HepG2 (cell line): ENCODE measurements around the gene CHST4. TPM values are rescaled to one million over a fixed set of nuclear protein-coding genes. Genes with fewer than 3 reads are reported as not detected.
A peak's percentile ranks its signal among the peaks of the same experiment; 100 is the strongest.

Source experiments
- ATF2 ChIP-seq: sonication (generic); formaldehyde crosslinking; IDR thresholded peaks from 2 replicates; pipeline ENCODE4 v1.4.0; 2020; ENCODE audit warnings: missing genetic modification reagents
- CAMTA2 ChIP-seq: sonication (generic); formaldehyde crosslinking; IDR thresholded peaks from 2 replicates; pipeline ENCODE4 v1.4.0; 2020; ENCODE audit warnings: mild to moderate bottlenecking, missing genetic modification reagents, borderline replicate concordance
- FOXA1 ChIP-seq, 2 experiments: fragments of 450-650 bp in 1 of 2; sonication (generic) in 1 of 2; formaldehyde crosslinking in 1 of 2; IDR thresholded peaks; 2 replicates each; pipeline versions ENCODE4 v1.4.0 to v1.6.1; 2016 to 2020; ENCODE audit warnings: missing genetic modification reagents in 1 of 2
- HNF4G ChIP-seq, 2 experiments: sonication (generic) in 1 of 2; formaldehyde crosslinking in 1 of 2; IDR thresholded peaks; 2 replicates each; pipeline versions ENCODE4 v1.4.0 to v1.6.1; 2011 to 2020; ENCODE audit warnings: borderline replicate concordance in 2 of 2, low read depth in 2 of 2, mild to moderate bottlenecking in 2 of 2, low read length in 1 of 2, missing genetic modification reagents in 1 of 2, moderate library complexity in 1 of 2
- HNRNPLL ChIP-seq: fragments of 200-400 bp; formaldehyde crosslinking; IDR thresholded peaks from 2 replicates; pipeline ENCODE4 v1.6.1; 2017; ENCODE audit warnings: mild to moderate bottlenecking, low read depth, low read length; ENCODE audit not compliant: poor library complexity, severe bottlenecking
- MXD3 ChIP-seq: IDR thresholded peaks from 2 replicates; pipeline ENCODE4 v1.6.1; 2016; ENCODE audit warnings: mild to moderate bottlenecking, missing biosample characterization, missing genetic modification reagents
- SIN3B ChIP-seq: fragments of 150-350 bp; IDR thresholded peaks from 2 replicates; pipeline ENCODE4 v1.6.1; 2014; ENCODE audit warnings: low read length
- SMYD3 ChIP-seq: sonication (generic); formaldehyde crosslinking; IDR thresholded peaks from 2 replicates; pipeline ENCODE4 v1.8.1; 2023; ENCODE audit warnings: mild to moderate bottlenecking, missing genetic modification reagents
- SPEN ChIP-seq: sonication (generic); formaldehyde crosslinking; IDR thresholded peaks from 2 replicates; pipeline ENCODE4 v1.5.1; 2020; ENCODE audit warnings: low read depth, mild to moderate bottlenecking, missing genetic modification reagents
- ZFY ChIP-seq: sonication (generic); formaldehyde crosslinking; IDR thresholded peaks from 2 replicates; pipeline ENCODE4 v1.4.0; 2020; ENCODE audit warnings: missing genetic modification reagents
- ZNF124 ChIP-seq: sonication (generic); formaldehyde crosslinking; IDR thresholded peaks from 2 replicates; pipeline ENCODE4 v1.4.0; 2020; ENCODE audit warnings: missing genetic modification reagents
- ZNF556 ChIP-seq: sonication (generic); formaldehyde crosslinking; IDR thresholded peaks from 2 replicates; pipeline ENCODE4 v1.4.0; 2020; ENCODE audit warnings: mild to moderate bottlenecking, missing genetic modification reagents, borderline replicate concordance
- ZNF609 ChIP-seq: sonication (generic); formaldehyde crosslinking; IDR thresholded peaks from 2 replicates; pipeline ENCODE4 v1.4.0; 2020; ENCODE audit warnings: mild to moderate bottlenecking, missing genetic modification reagents, borderline replicate concordance
- ZNF619 ChIP-seq: sonication (generic); formaldehyde crosslinking; IDR thresholded peaks from 2 replicates; pipeline ENCODE4 v1.4.0; 2020; ENCODE audit warnings: mild to moderate bottlenecking, missing genetic modification reagents
- ZNF703 ChIP-seq: sonication (generic); formaldehyde crosslinking; IDR thresholded peaks from 2 replicates; pipeline ENCODE4 v1.5.1; 2020; ENCODE audit warnings: missing genetic modification reagents, mild to moderate bottlenecking, moderate library complexity, borderline replicate concordance
- ZNF761 ChIP-seq: sonication (generic); formaldehyde crosslinking; conservative IDR thresholded peaks from 2 replicates; pipeline ENCODE4 v1.4.0; 2020; ENCODE audit warnings: mild to moderate bottlenecking, missing genetic modification reagents
- ZNF766 ChIP-seq: sonication (generic); formaldehyde crosslinking; IDR thresholded peaks from 2 replicates; pipeline ENCODE4 v1.5.0; 2020; ENCODE audit warnings: missing genetic modification reagents, borderline replicate concordance
- ZNF781 ChIP-seq: sonication (generic); formaldehyde crosslinking; IDR thresholded peaks from 2 replicates; pipeline ENCODE4 v1.5.1; 2020; ENCODE audit warnings: borderline replicate concordance, mild to moderate bottlenecking, missing genetic modification reagents; ENCODE audit errors: not compliant biosample characterization
- polyA plus RNA-seq, 8 experiments: library from polyadenylated mRNA; depleted of rRNA in 3 of 8; stranded (reverse) in 7 of 8; unstranded in 1 of 8; fragments of >200 nt; fragmentation: Illumina TruSeq in 4 of 8; extraction: Trizol in 4 of 8; gene quantifications; 2 replicates each; pipeline versions ENCODE4 v1.2.1 to v1.2.3, GENCODE V29; 2011 to 2016; ENCODE audit warnings: low read depth in 4 of 8, missing spikeins in 1 of 8, mixed read lengths in 1 of 8; ENCODE audit not compliant: insufficient read depth in 1 of 8
- total RNA-seq, 5 experiments: library from RNA; depleted of rRNA; stranded (reverse); fragments of >200 nt; fragmentation: Illumina TruSeq; extraction: Trizol; gene quantifications; 2 replicates each; pipeline ENCODE4 v1.2.3, GENCODE V29; 2016; ENCODE audit warnings: low read depth in 1 of 5

Gene CHST4
- total and polyA plus RNA-seq, 2 of the 13 experiments (the other 11 are each of a cell fraction or from before 2014, with no cell fraction given): not detected

GRCh38 chr16:71484006-71484893, 42.0 kb upstream of the CHST4 start (continued):
- peak; percentile 57; the same call in 1 of the 2 replicates for TF ChIP-seq ATF2
- TF ChIP-seq MXD3: peak; percentile 95
- TF ChIP-seq SMYD3 (CRISPR knock-in tag): no peak
- TF ChIP-seq ZNF609: no peak; the same call in 1 of the 2 replicates
- peak; percentile 86; the same call in 1 of the 2 replicates for TF ChIP-seq ZNF556
- TF ChIP-seq ZNF619 (CRISPR knock-in tag): peak; percentile 79; the same call in 1 of the 2 replicates
- TF ChIP-seq ZNF766: peak; percentile 65; the same call in 1 of the 2 replicates
- TF ChIP-seq ZFY (CRISPR knock-in tag): peak; percentile 78
- TF ChIP-seq ZNF703 (CRISPR knock-in tag): no peak
- TF ChIP-seq HNF4G (IDR thresholded peaks at IDR 0.05; ENCODE audit: borderline replicate concordance, low read depth, low read length): peak; percentile 29; the same call in 1 of the 2 replicates
- 0 out of 2 replicates have a peak, but pooled peaks have one; percentile 55 for TF ChIP-seq HNF4G (CRISPR knock-in tag; IDR thresholded peaks at IDR 0.05; ENCODE audit: borderline replicate concordance, low read depth)
- TF ChIP-seq SIN3B: peak; percentile 73; the same call in 1 of the 2 replicates
- 0 out of 2 replicates have a peak, but pooled peaks have one; percentile 33 for TF ChIP-seq CAMTA2 (CRISPR knock-in tag)
- no peak; the same call in 1 of the 2 replicates for TF ChIP-seq ZNF124 (CRISPR knock-in tag)
- TF ChIP-seq SPEN: peak; percentile 100
- no peak for TF ChIP-seq FOXA1 (IDR thresholded peaks at IDR 0.05)
- peak; percentile 7 for TF ChIP-seq FOXA1 (CRISPR knock-in tag; IDR thresholded peaks at IDR 0.05)
- TF ChIP-seq ZNF781: peak; percentile 44
- 0 out of 2 replicates have a peak, but pooled peaks have one; percentile 39 for TF ChIP-seq ZNF761 (CRISPR knock-in tag)
- TF ChIP-seq HNRNPLL: peak; percentile 68
